GM13976 (cell line): ENCODE data around the gene PLCL2.

Experiments used
- DNase-seq: peaks from one replicate; pipeline ENCODE4 v3.0.0; 2012; ENCODE audit warnings: low spot score
- in situ Hi-C: fragments of 300-500 bp; cut with MboI; formaldehyde crosslinking; loops from one replicate; pipeline ENCODE4 v1.12.0; 2022; ENCODE audit warnings: low sequenced_read_pairs, mixed read lengths, inconsistent platforms; ENCODE audit not compliant: unreplicated experiment
- TF ChIP-seq, protein P1 (sequence below): IDR thresholded peaks from 2 replicates; pipeline ENCODE4 v1.5.1; 2012; ENCODE audit warnings: borderline replicate concordance, mild to moderate bottlenecking; ENCODE audit not compliant: insufficient read depth; ENCODE audit errors: extremely low read depth, missing control alignments, control extremely low read depth

The PLCL2 gene

DNA sequence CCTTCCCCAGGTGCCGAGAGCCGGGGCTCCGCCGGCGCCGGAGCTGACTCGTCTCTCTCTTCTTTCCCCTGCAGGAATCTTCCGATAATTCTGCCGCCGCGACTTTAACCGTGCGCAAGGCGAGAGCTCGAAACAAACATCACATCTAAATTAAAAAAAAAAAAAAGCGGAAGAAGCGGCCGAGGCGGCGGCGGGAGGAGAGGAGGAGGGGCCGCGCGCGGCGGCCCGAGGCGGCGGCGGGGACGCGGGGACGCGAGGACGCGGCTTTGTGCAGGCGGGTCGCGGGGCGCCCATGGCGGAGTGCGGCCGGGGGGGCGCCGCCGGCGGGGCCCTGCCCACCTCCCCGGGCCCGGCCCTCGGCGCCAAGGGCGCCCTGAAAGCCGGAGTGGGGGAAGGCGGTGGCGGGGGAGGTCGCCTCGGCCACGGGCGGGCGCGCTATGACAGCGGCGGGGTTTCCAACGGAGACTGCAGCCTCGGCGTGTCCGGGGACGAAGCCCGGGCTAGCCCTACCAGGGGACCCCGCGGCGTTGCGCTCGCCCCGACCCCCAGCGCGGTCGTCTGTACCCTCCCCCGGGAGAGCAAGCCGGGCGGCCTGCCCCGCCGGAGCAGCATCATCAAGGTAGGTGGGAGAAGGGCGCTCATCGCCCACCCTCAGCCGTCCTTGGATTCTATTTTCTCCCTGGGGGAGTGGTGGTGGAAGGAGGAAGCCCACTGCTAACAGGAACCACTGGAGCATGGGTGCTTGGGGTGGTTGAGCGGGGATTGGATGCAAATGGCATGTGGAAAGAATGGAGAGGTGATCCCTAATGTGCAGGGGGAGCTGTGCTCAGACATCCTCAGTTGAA is at the start of gene PLCL2:
PLCL2 (plus strand) TSS at position 208 of the 845 bp plus-strand sequence; CDS start at position 293, 85 bp downstream.
- DNase-seq = peak; percentile 80
- in situ Hi-C loops = no loop called here
- TF ChIP-seq, protein P1, sequence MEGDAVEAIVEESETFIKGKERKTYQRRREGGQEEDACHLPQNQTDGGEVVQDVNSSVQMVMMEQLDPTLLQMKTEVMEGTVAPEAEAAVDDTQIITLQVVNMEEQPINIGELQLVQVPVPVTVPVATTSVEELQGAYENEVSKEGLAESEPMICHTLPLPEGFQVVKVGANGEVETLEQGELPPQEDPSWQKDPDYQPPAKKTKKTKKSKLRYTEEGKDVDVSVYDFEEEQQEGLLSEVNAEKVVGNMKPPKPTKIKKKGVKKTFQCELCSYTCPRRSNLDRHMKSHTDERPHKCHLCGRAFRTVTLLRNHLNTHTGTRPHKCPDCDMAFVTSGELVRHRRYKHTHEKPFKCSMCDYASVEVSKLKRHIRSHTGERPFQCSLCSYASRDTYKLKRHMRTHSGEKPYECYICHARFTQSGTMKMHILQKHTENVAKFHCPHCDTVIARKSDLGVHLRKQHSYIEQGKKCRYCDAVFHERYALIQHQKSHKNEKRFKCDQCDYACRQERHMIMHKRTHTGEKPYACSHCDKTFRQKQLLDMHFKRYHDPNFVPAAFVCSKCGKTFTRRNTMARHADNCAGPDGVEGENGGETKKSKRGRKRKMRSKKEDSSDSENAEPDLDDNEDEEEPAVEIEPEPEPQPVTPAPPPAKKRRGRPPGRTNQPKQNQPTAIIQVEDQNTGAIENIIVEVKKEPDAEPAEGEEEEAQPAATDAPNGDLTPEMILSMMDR = no peak

DNA sequence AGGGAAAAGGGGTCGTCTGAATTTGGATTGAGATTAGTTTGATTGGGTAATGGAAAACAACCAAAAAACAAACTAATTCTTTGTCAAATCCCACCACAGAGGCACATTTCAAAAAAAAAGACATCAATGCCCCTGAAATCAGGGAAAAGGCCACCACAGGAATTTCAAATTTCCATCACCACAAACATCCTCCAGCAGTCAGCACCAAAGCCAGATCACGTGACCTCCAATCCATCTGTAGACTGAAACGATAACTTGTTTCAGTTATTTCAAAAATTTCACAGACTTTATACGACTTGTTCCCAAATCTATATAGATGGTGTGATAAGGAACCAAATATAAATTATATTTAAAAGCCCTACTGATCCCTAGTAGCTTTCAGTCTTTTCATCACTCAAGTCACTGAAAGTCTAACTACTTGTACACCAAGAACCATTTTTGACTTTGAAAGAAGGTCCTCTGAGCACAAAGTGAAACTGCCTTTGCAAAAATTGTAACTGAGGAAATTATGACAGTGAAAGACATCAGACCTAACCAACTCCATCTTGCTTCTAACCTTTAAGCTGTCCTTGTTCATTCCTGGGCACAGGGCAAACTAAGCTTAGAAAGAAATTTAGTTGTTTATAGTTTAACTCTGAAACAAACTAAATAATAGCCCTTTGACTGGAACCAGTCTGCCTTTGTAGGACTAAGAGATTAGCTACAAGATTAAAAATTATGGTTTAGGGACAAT is 48.1 kb upstream of the PLCL2 start:
- DNase-seq = no peak
- in situ Hi-C loops = loop anchor here (25.0 kb wide), 1 partner anchor 576 kb away; no protein-coding TSS in a partner anchor
- TF ChIP-seq, protein P1 = no peak

DNA sequence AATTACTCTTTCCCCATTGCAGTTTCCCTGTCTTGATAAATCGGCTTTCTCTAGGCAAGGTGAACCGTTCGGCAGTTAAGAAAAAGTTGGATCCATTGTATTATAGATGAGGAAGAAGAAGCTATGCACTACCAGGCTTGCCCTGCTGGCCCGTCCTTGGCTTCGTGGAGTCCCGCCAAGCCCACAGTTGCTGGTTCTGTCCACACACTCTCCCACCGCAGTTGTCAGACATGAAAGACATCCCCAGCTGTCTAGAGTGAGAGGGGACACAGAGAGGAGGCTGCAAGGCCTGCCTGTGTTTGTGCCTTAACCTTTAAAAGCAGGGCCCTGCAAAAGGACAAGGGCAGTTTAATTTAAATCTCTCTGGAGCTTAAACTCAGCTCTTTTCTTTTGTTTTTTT is 47.2 kb upstream of the PLCL2 start:
- no peak for DNase-seq
- TF ChIP-seq, protein P1 = no peak
- in situ Hi-C loops = loop anchor here (25.0 kb wide), 1 partner anchor 575 kb away; no protein-coding TSS in a partner anchor

DNA sequence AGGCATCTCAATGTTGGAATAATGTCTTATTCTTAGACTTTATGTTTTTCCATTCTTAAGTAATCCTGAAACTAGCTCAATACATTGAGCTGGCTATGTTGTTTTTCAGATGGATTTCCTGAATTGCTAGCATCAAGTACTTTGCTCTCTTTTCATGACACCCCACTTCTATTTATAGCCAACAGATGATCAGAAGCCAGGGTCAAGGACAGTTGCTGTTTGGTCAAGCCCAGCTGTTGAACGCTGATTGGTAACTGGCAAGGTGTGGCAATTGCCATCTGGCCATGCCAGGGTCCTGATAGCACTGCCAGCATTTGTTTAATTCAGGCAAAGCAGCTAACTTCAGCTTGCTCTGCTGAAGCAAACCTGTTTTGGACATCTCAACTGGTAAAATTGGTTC is 46.2 kb upstream of the PLCL2 start:
- no peak for DNase-seq
- TF ChIP-seq, protein P1 = no peak
- in situ Hi-C loops = loop anchor here (25.0 kb wide), 1 partner anchor 574 kb away; no protein-coding TSS in a partner anchor

DNA sequence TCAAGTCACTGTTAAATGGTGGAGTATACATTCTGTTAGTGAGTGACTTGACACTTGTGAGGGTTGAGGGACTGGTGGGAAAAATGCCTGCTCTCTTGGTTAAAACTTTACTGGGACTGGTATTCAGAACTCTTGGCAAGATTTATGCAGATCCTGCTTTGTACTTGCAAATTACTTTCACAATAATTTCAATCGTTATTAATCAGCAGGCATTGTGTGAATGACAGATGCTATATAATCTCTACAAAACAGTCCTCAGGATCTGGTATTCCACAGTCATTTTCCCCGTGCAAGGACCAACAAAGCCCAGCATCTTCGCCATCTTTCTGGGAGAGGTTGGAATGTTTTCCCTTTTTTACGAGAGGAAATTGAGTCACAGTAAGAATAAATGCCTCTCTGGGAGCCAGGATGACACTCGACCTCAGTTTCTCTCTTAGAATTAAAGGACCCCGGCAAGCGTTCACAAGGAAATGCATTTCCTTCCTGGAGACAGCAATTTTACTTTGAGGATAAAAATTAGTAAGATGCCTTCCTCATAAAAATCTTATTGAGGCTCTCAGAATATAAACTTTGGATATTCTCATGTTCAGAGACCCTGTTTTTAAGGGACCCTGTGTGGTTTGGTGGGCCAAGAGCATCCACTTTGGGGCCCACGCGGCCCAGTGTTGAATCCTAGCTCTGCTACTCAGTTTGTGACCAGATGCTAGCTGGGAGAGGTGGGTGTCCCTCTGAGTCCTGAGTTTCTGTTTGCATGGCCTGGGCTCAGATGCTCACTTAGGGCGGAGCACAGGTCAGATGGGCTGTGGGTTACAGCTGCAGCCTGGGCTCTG is 45.3 kb upstream of the PLCL2 start:
- no peak for DNase-seq
- in situ Hi-C loops = loop anchor here (25.0 kb wide), 1 partner anchor 573 kb away; no protein-coding TSS in a partner anchor
- TF ChIP-seq, protein P1 = no peak

DNA sequence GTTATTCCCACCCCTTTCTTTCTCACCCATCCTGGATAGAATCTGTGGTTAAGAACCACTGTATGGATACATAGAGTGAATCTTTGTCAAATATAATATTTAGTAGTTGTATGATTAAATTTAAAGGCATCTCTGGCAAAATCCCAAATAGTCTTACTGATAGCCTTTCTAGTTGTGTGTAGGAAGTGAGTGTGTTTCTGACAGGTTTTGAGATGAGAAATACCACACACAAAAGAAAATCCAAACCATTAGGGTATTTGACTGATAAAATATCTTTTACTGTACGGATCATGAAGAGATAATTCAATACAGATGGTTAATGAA is 44.7 kb upstream of the PLCL2 start:
- TF ChIP-seq, protein P1 = no peak
- no peak for DNase-seq
- in situ Hi-C loops = loop anchor here (25.0 kb wide), 1 partner anchor 572 kb away; no protein-coding TSS in a partner anchor
